HepG2 (cell line): ENCODE measurements around the gene PHF2. TPM values are rescaled to one million over a fixed set of nuclear protein-coding genes. Genes with fewer than 3 reads are reported as not detected.

Experiments
- ATAC-seq: fragments of 200-7000 bp; cut with Tn5 transposase; 3 replicates; pipeline ENCODE4 v1.9.1; 2020; ENCODE audit warnings: mild to moderate bottlenecking, moderate library complexity
- BruUV-seq: library from RNA; stranded (reverse); fragments of 400-500 nt; replicated peaks from 2 replicates; lab custom pipeline; 2021; lab: Mats Ljungman, UMichigan
- CTCF ChIA-PET: fragments of 300-600 bp; formaldehyde crosslinking; extraction: SDS; loops from one replicate; lab custom pipeline; 2021; ENCODE audit warnings: low total read pairs, inconsistent platforms, low intra/inter-chr PET ratio; lab: Yijun Ruan, JAX
- POLR2A ChIA-PET: fragments of 350-600 bp; sonication (Branson Sonifier 250); formaldehyde crosslinking; loops from one replicate; lab custom pipeline; 2020; ENCODE audit warnings: antibody characterized with exemption, inconsistent platforms; lab: Yijun Ruan, JAX
- DNase-seq: peaks from one replicate; pipeline ENCODE4 v3.0.0-alpha.2; 2015; ENCODE audit warnings: low spot score
- FAIRE-seq: peaks from 3 replicates; lab custom pipeline; 2011; peaks lifted over from hg19 to GRCh38; lab: Jason Lieb, UNC
- H2AFZ ChIP-seq: one replicate; pipeline ENCODE4 v1.6.1; 2011; ENCODE audit warnings: low read length, inconsistent platforms
- H3K27ac ChIP-seq: fragments of 300-600 bp; 3 replicates; pipeline ENCODE4 v1.8.0; 2011; ENCODE audit warnings: mixed run types, mild to moderate bottlenecking, mixed read lengths, low read length, inconsistent platforms; ENCODE audit not compliant: insufficient read depth; ENCODE audit errors: extremely low read length
- H3K27me3 ChIP-seq, 2 experiments: fragments of 200-600 bp in 1 of 2; 2 replicates in 1 of 2; 3 replicates in 1 of 2; pipeline versions ENCODE4 v1.6.0 to v1.8.0; 2011; ENCODE audit warnings: low read length in 2 of 2, mild to moderate bottlenecking in 2 of 2, moderate library complexity in 2 of 2, inconsistent platforms in 1 of 2; ENCODE audit not compliant: insufficient read depth in 2 of 2, control insufficient read depth in 1 of 2
- H3K36me3 ChIP-seq, 2 experiments: fragments of 200-600 bp in 1 of 2; replicated peaks in 1 of 2; 2 replicates in 1 of 2; 3 replicates in 1 of 2; pipeline versions ENCODE4 v1.5.1 to v1.8.0; 2011; ENCODE audit warnings: low read length in 2 of 2, inconsistent platforms in 1 of 2; ENCODE audit not compliant: insufficient read depth in 2 of 2, control insufficient read depth in 1 of 2
- H3K4me1 ChIP-seq: 2 replicates; pipeline ENCODE4 v1.5.1; 2012; ENCODE audit warnings: low read length, inconsistent platforms; ENCODE audit not compliant: insufficient read depth
- H3K4me2 ChIP-seq: 2 replicates; pipeline ENCODE4 v1.6.0; 2011; ENCODE audit warnings: low read depth, low read length, inconsistent platforms
- H3K4me3 ChIP-seq, 3 experiments: fragments of 200-600 bp in 1 of 3; sonication (generic), shearing (Covaris generic) in 1 of 3; replicated peaks in 1 of 3; 2 replicates each; pipeline ENCODE4 v1.5.1; 2011 to 2016; ENCODE audit warnings: low read length in 3 of 3, inconsistent platforms in 2 of 3, low read depth in 2 of 3, mild to moderate bottlenecking in 2 of 3, control low read depth in 1 of 3, mixed read lengths in 1 of 3; ENCODE audit not compliant: insufficient read depth in 1 of 3
- H3K79me2 ChIP-seq: one replicate; pipeline ENCODE4 v1.6.1; 2011; ENCODE audit warnings: low read length, inconsistent platforms; ENCODE audit not compliant: insufficient read depth
- H3K9ac ChIP-seq: 2 replicates; pipeline ENCODE4 v1.6.0; 2011; ENCODE audit warnings: mild to moderate bottlenecking, low read depth, low read length, inconsistent platforms; ENCODE audit not compliant: insufficient read depth
- H3K9me3 ChIP-seq: 2 replicates; pipeline ENCODE4 v1.5.1; 2012; ENCODE audit warnings: mild to moderate bottlenecking, low read length
- H4K20me1 ChIP-seq: 2 replicates; pipeline ENCODE4 v1.6.0; 2011; ENCODE audit warnings: inconsistent platforms, mild to moderate bottlenecking, low read length, moderate library complexity; ENCODE audit not compliant: insufficient read depth
- ATF7-NPFF ChIP-seq: sonication (generic); formaldehyde crosslinking; IDR thresholded peaks from 2 replicates; pipeline ENCODE4 v1.8.1; 2023; ENCODE audit warnings: mild to moderate bottlenecking, low read depth, missing genetic modification reagents, moderate library complexity
- ATRX ChIP-seq: sonication (generic); formaldehyde crosslinking; IDR thresholded peaks from 2 replicates; pipeline ENCODE4 v1.4.0; 2020; ENCODE audit warnings: missing genetic modification reagents, borderline replicate concordance
- ELF4 ChIP-seq: sonication (generic); formaldehyde crosslinking; IDR thresholded peaks from 2 replicates; pipeline ENCODE4 v1.5.0; 2020; ENCODE audit warnings: missing genetic modification reagents, mild to moderate bottlenecking, moderate library complexity, borderline replicate concordance
- FIP1L1 ChIP-seq: fragments of 200-400 bp; formaldehyde crosslinking; IDR thresholded peaks from 2 replicates; pipeline ENCODE4 v1.6.1; 2018; ENCODE audit warnings: low read depth, mild to moderate bottlenecking, low read length, moderate library complexity, borderline replicate concordance; ENCODE audit not compliant: insufficient read depth
- FOXK2 ChIP-seq: fragments of 450-650 bp; IDR thresholded peaks from 2 replicates; pipeline ENCODE4 v1.6.1; 2016
- GABPA ChIP-seq, 2 experiments: IDR thresholded peaks; 2 replicates each; pipeline ENCODE4 v1.6.1; 2011 to 2016; ENCODE audit warnings: low read depth in 2 of 2, low read length in 1 of 2, missing biosample characterization in 1 of 2, missing genetic modification characterization in 1 of 2
- RFX1 ChIP-seq: fragments of 450-650 bp; IDR thresholded peaks from 2 replicates; pipeline ENCODE4 v1.6.1; 2017
- ZBTB44 ChIP-seq: sonication (generic); formaldehyde crosslinking; IDR thresholded peaks from 2 replicates; pipeline ENCODE4 v1.4.0; 2020; ENCODE audit warnings: missing genetic modification reagents
- ZNF282 ChIP-seq: fragments of 450-650 bp; IDR thresholded peaks from 2 replicates; pipeline ENCODE4 v1.6.1; 2018; ENCODE audit not compliant: partially characterized antibody
- ZNF383 ChIP-seq: sonication (generic); formaldehyde crosslinking; IDR thresholded peaks from 2 replicates; pipeline ENCODE4 v1.4.0; 2020; ENCODE audit warnings: missing genetic modification reagents, mild to moderate bottlenecking, borderline replicate concordance
- ZNF512 ChIP-seq: sonication (generic); formaldehyde crosslinking; IDR thresholded peaks from 2 replicates; pipeline ENCODE4 v1.4.0; 2020; ENCODE audit warnings: mild to moderate bottlenecking, missing genetic modification reagents
- ZNF644 ChIP-seq: IDR thresholded peaks from 2 replicates; pipeline ENCODE4 v1.6.1; 2016; ENCODE audit warnings: low read depth
- ZSCAN22 ChIP-seq: sonication (generic); formaldehyde crosslinking; IDR thresholded peaks from 2 replicates; pipeline ENCODE4 v1.4.0; 2020; ENCODE audit warnings: mild to moderate bottlenecking, missing genetic modification reagents
- whole genome bisulfite sequencing: methylation state at CpG from one replicate; pipeline ENCODE4 v1.1.6; 2017; ENCODE audit warnings: low lambda C conversion rate; 5-methylcytosine and 5-hydroxymethylcytosine counted together
- in situ Hi-C: cut with HindIII; loops from 2 replicates; pipeline ENCODE4 v1.10.0; 2017; ENCODE audit warnings: low pct_unique_long_range_greater_than_20kb; ENCODE audit not compliant: extremely low pct_ligation_motif_present
- intact Hi-C: fragments of 100-400 bp; cut with micrococcal nuclease; formaldehyde crosslinking; loops from one replicate; pipeline ENCODE4 v1.10.0; 2022; ENCODE audit not compliant: unreplicated experiment
- polyA plus RNA-seq, 8 experiments: library from polyadenylated mRNA; depleted of rRNA in 3 of 8; stranded (reverse) in 7 of 8; unstranded in 1 of 8; fragments of >200 nt; fragmentation: Illumina TruSeq in 4 of 8; extraction: Trizol in 4 of 8; gene quantifications; 2 replicates each; pipeline versions ENCODE4 v1.2.1 to v1.2.3, GENCODE V29; 2011 to 2016; ENCODE audit warnings: low read depth in 4 of 8, missing spikeins in 1 of 8, mixed read lengths in 1 of 8; ENCODE audit not compliant: insufficient read depth in 1 of 8
- total RNA-seq, 5 experiments: library from RNA; depleted of rRNA; stranded (reverse); fragments of >200 nt; fragmentation: Illumina TruSeq; extraction: Trizol; gene quantifications; 2 replicates each; pipeline ENCODE4 v1.2.3, GENCODE V29; 2016; ENCODE audit warnings: low read depth in 1 of 5
- TF ChIP-seq, protein P1 (sequence below): sonication (generic); formaldehyde crosslinking; IDR thresholded peaks from 2 replicates; pipeline ENCODE4 v1.9.0; 2021; ENCODE audit warnings: missing genetic modification reagents, borderline replicate concordance

The PHF2 gene
- total and polyA plus RNA-seq, 2 of the 13 experiments (the other 11 are each of a cell fraction or from before 2014, with no cell fraction given) = 6.6 to 9.1 TPM

DNA sequence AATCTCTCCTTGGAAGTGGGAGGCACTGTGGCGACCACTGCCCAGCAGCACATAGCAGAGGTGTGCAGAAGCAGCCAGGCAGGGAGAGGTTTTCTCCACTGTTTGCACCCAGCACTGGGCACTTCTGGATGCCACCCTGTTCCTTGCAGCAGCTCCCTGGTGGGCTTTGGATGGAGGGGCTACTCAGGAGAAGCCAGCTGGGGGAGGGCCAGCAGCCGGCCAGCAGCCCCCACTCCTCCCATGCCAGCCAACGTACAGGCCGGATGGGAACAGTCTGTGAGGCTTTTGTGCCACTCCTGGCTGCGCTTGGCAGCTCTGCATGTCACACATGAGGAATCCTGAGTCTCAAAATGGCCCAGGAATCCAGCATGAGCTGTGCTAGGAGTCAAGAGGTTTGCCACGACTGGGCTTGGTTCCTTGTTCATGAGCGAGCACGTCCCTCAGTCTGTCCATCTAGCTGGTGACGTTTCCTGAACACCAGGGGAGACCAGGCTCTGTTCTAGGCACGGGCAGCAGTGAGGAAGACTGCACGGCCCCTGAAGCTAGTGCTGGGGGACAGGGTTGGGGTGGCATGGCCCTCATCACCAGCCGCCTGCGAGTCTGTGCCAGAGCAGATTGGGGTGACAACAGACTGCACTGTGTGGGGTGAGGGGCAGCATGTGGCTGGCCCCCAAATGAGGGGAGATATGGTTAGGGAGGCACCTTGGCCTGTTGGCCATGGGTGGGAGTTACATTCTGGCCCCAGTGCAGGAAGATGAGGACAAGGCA is 10.1 kb downstream of the PHF2 start (continued):
- TF ChIP-seq, protein P1, sequence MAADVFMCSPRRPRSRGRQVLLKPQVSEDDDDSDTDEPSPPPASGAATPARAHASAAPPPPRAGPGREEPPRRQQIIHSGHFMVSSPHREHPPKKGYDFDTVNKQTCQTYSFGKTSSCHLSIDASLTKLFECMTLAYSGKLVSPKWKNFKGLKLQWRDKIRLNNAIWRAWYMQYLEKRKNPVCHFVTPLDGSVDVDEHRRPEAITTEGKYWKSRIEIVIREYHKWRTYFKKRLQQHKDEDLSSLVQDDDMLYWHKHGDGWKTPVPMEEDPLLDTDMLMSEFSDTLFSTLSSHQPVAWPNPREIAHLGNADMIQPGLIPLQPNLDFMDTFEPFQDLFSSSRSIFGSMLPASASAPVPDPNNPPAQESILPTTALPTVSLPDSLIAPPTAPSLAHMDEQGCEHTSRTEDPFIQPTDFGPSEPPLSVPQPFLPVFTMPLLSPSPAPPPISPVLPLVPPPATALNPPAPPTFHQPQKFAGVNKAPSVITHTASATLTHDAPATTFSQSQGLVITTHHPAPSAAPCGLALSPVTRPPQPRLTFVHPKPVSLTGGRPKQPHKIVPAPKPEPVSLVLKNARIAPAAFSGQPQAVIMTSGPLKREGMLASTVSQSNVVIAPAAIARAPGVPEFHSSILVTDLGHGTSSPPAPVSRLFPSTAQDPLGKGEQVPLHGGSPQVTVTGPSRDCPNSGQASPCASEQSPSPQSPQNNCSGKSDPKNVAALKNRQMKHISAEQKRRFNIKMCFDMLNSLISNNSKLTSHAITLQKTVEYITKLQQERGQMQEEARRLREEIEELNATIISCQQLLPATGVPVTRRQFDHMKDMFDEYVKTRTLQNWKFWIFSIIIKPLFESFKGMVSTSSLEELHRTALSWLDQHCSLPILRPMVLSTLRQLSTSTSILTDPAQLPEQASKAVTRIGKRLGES (CRISPR knock-in tag) = no peak
- no peak for TF ChIP-seq ZNF282
- TF ChIP-seq ZNF383 (CRISPR knock-in tag) = no peak

- no peaks in the 10 kb centered on the region for H4K20me1 ChIP-seq
- 90% methylated on average over 7 of the region's 7 CpGs for WGBS
- ChIA-PET POLR2A (no interaction called here), CTCF (no interaction called here)
- no peak for DNase-seq
- H3K36me3 ChIP-seq = no peaks in the 10 kb centered on the region
- H3K4me1 ChIP-seq = peaks cover 66% of the 10 kb centered on the region
- H3K4me2 ChIP-seq = no peak overlapping the region
- intact Hi-C loops (no loop called here), in situ Hi-C loops (no loop called here)
- no peak overlapping the region for H3K9ac ChIP-seq
- TF ChIP-seq ATF7-NPFF (no peak), ZBTB44 (CRISPR knock-in tag) (no peak), ZNF512 (CRISPR knock-in tag) (no peak), RFX1 (no peak), GABPA (IDR thresholded peaks at IDR 0.05; ENCODE audit: low read depth, low read length) (no peak), GABPA (CRISPR knock-in tag; IDR thresholded peaks at IDR 0.05; ENCODE audit: low read depth) (no peak), FOXK2 (no peak), ATRX (no peak), FIP1L1 (no peak), ELF4 (CRISPR knock-in tag) (no peak), ZNF644 (no peak), ZSCAN22 (no peak)
- TF ChIP-seq, all 625 proteins: peak for 0
- no peak overlapping the region for H2AFZ ChIP-seq
- no peak overlapping the region for H3K27ac ChIP-seq
- H3K79me2 ChIP-seq = peaks cover 46% of the 10 kb centered on the region
- FAIRE-seq = no peak
- H3K4me3 ChIP-seq = no peak overlapping the region
- H3K27me3 ChIP-seq = no peaks in the 10 kb centered on the region
- BruUV-seq = no TSS peak
- no peak for ATAC-seq
- H3K9me3 ChIP-seq = no peaks in the 10 kb centered on the region
Observed at GRCh38 chr9:93587284-93587650, 10.9 kb downstream of the PHF2 start.
